GM23338 (cell line): ENCODE results near the gene CDHR3. TPM values are rescaled to one million over a fixed set of nuclear protein-coding genes. Genes with fewer than 3 reads are reported as not detected.

Experiments
- ATAC-seq: fragments of 200-7000 bp; cut with Tn5 transposase; 3 replicates; pipeline ENCODE4 v1.9.1; 2020
- DNase-seq: peaks from one replicate; pipeline ENCODE4 v3.0.0-alpha.2; 2015; ENCODE audit warnings: low spot score
- H2AFZ ChIP-seq: fragments of 200-600 bp; sonication (generic); 2 replicates; pipeline ENCODE4 v1.8.0; 2016; ENCODE audit warnings: antibody characterized with exemption, mild to moderate bottlenecking, moderate library complexity
- H3F3A ChIP-seq: fragments of 200-600 bp; sonication (generic); replicated peaks from 2 replicates; pipeline ENCODE4 v1.8.0; 2017; ENCODE audit warnings: antibody characterized with exemption, mixed run types, low read depth
- H3K27ac ChIP-seq: fragments of 200-600 bp; sonication (generic); 2 replicates; pipeline ENCODE4 v1.6.1; 2016; ENCODE audit warnings: low read depth
- H3K27me3 ChIP-seq: fragments of 200-600 bp; sonication (generic); 2 replicates; pipeline ENCODE4 v1.8.0; 2016; ENCODE audit warnings: mild to moderate bottlenecking, mixed run types, moderate library complexity; ENCODE audit not compliant: insufficient read depth
- H3K36me3 ChIP-seq: fragments of 200-600 bp; sonication (generic); 2 replicates; pipeline ENCODE4 v1.8.0; 2016; ENCODE audit warnings: mild to moderate bottlenecking; ENCODE audit not compliant: insufficient read depth
- H3K4me1 ChIP-seq: fragments of 200-600 bp; sonication (generic); 2 replicates; pipeline ENCODE4 v1.8.0; 2016; ENCODE audit warnings: mild to moderate bottlenecking, moderate library complexity; ENCODE audit not compliant: insufficient read depth
- H3K4me2 ChIP-seq: fragments of 200-600 bp; sonication (generic); 2 replicates; pipeline ENCODE4 v1.7.1; 2017; ENCODE audit warnings: mixed run types
- H3K4me3 ChIP-seq: fragments of 200-600 bp; sonication (generic); 2 replicates; pipeline ENCODE4 v1.6.1; 2016; ENCODE audit warnings: mixed run types
- H3K79me2 ChIP-seq: fragments of 200-600 bp; sonication (generic); replicated peaks from 2 replicates; pipeline ENCODE4 v1.8.0; 2017; ENCODE audit warnings: mild to moderate bottlenecking; ENCODE audit not compliant: insufficient read depth
- H3K9me2 ChIP-seq: fragments of 200-600 bp; sonication (generic); 2 replicates; pipeline ENCODE4 v1.8.0; 2017; ENCODE audit not compliant: insufficient read depth
- H4K20me1 ChIP-seq: fragments of 200-600 bp; sonication (generic); replicated peaks from 2 replicates; pipeline ENCODE4 v1.8.0; 2017; ENCODE audit warnings: mild to moderate bottlenecking; ENCODE audit not compliant: insufficient read depth
- H3K27ac Mint-ChIP-seq: 2 replicates; pipeline ENCODE4 v1.8.0; 2020; ENCODE audit warnings: inconsistent platforms, mild to moderate bottlenecking, moderate library complexity, mixed read lengths
- H3K27me3 Mint-ChIP-seq: 3 replicates; pipeline ENCODE4 v1.8.0; 2022; ENCODE audit warnings: low read depth, mild to moderate bottlenecking, moderate library complexity, mixed read lengths, inconsistent platforms; ENCODE audit not compliant: insufficient read depth, poor library complexity
- H3K36me3 Mint-ChIP-seq: 3 replicates; pipeline ENCODE4 v1.8.0; 2021; ENCODE audit warnings: low read depth, mild to moderate bottlenecking, inconsistent platforms, moderate library complexity, mixed read lengths
- H3K4me1 Mint-ChIP-seq: 3 replicates; pipeline ENCODE4 v1.8.0; 2020; ENCODE audit warnings: mild to moderate bottlenecking, inconsistent platforms, mixed read lengths
- H3K4me3 Mint-ChIP-seq: 3 replicates; pipeline ENCODE4 v1.8.0; 2021; ENCODE audit warnings: moderate library complexity, mild to moderate bottlenecking, inconsistent platforms, mixed read lengths
- H3K9me3 Mint-ChIP-seq: 3 replicates; pipeline ENCODE4 v1.8.0; 2020; ENCODE audit warnings: moderate library complexity, mild to moderate bottlenecking, inconsistent platforms, mixed read lengths
- CREB1 ChIP-seq: fragments of 250-450 bp; sonication (Bioruptor Pico); IDR thresholded peaks from 2 replicates; pipeline ENCODE4 v1.5.0; 2020; ENCODE audit warnings: low read depth, mild to moderate bottlenecking, moderate library complexity
- ETS1 ChIP-seq: IDR thresholded peaks from 2 replicates; pipeline ENCODE4 v1.6.1; 2016; ENCODE audit warnings: antibody characterized with exemption
- EZH2 ChIP-seq: fragments of 200-600 bp; sonication (generic); IDR thresholded peaks from one replicate; pipeline ENCODE4 v1.8.0; 2017; ENCODE audit warnings: antibody characterized with exemption, mild to moderate bottlenecking, low read depth; ENCODE audit not compliant: unreplicated experiment
- EZH2phosphoT487 ChIP-seq: fragments of 200-600 bp; sonication (generic); IDR thresholded peaks from one replicate; pipeline ENCODE4 v1.8.1; 2018; ENCODE audit warnings: antibody characterized with exemption; ENCODE audit not compliant: unreplicated experiment
- JUNB ChIP-seq: IDR thresholded peaks from one replicate; pipeline ENCODE4 v1.6.1; 2016; ENCODE audit warnings: antibody characterized with exemption; ENCODE audit not compliant: unreplicated experiment
- NANOG ChIP-seq: IDR thresholded peaks from 2 replicates; pipeline ENCODE4 v1.6.1; 2016; ENCODE audit warnings: antibody characterized with exemption, borderline replicate concordance
- POLR2AphosphoS5 ChIP-seq: IDR thresholded peaks from 2 replicates; pipeline ENCODE4 v1.6.1; 2016; ENCODE audit warnings: antibody characterized with exemption, low read depth
- REST ChIP-seq: IDR thresholded peaks from one replicate; pipeline ENCODE4 v1.6.1; 2018; ENCODE audit warnings: antibody characterized with exemption; ENCODE audit not compliant: unreplicated experiment
- STAT1 ChIP-seq: IDR thresholded peaks from one replicate; pipeline ENCODE4 v1.6.1; 2016; ENCODE audit warnings: antibody characterized with exemption; ENCODE audit not compliant: unreplicated experiment
- ZNF114 ChIP-seq: fragments of 250-450 bp; sonication (Bioruptor Pico); IDR thresholded peaks from 2 replicates; pipeline ENCODE4 v1.5.0; 2020; ENCODE audit warnings: mild to moderate bottlenecking, moderate library complexity
- ZNF331 ChIP-seq: fragments of 250-450 bp; sonication (Bioruptor Pico); IDR thresholded peaks from 2 replicates; pipeline ENCODE4 v1.5.0; 2020; ENCODE audit warnings: low read depth, mild to moderate bottlenecking, moderate library complexity
- ZNF462 ChIP-seq: fragments of 250-450 bp; sonication (Bioruptor Pico); IDR thresholded peaks from 2 replicates; pipeline ENCODE4 v1.5.0; 2020; ENCODE audit warnings: mild to moderate bottlenecking, moderate library complexity
- polyA plus RNA-seq: library from polyadenylated mRNA; unstranded; fragments of >200 nt; fragmentation: Nextera tagmentation; extraction: Ambion mirVana; gene quantifications from 2 replicates; pipeline ENCODE4 v1.2.1, GENCODE V29; 2016
- total RNA-seq: library from RNA; depleted of rRNA; stranded (reverse); fragments of >200 nt; shearing (Covaris generic); gene quantifications from 2 replicates; pipeline ENCODE4 v1.2.3, GENCODE V29; 2014

Gene CDHR3
- total and polyA plus RNA-seq, 2 experiments from 2014 or later: 5.1 to 12.2 TPM

- TF ChIP-seq ETS1: no peak
These were observed 71.3 kb downstream of the CDHR3 start (continued) for GRCh38 chr7:106034383-106034782.

- no peaks in the 10 kb centered on the region for H3K27me3 ChIP-seq
- ATAC-seq (no peak), DNase-seq (no peak)
- Mint-ChIP-seq H3K27me3 (peaks cover 4% of the 10 kb centered on the region), H3K9me3 (no peaks in the 10 kb centered on the region; the same call in 2 of the 3 replicates), H3K27ac (no peak overlapping the region), H3K4me3 (no peak overlapping the region), H3K4me1 (peaks cover 18% of the 10 kb centered on the region), H3K36me3 (no peaks in the 10 kb centered on the region)
- no peak overlapping the region for H2AFZ ChIP-seq
- peaks cover 18% of the 10 kb centered on the region for H3K4me1 ChIP-seq
- no peak overlapping the region for H3K4me2 ChIP-seq
- no peaks in the 10 kb centered on the region for H3F3A ChIP-seq
- H3K36me3 ChIP-seq: no peaks in the 10 kb centered on the region
- no peak overlapping the region for H3K4me3 ChIP-seq
- H3K79me2 ChIP-seq: no peaks in the 10 kb centered on the region
- no peaks in the 10 kb centered on the region for H3K9me2 ChIP-seq
- H3K27ac ChIP-seq: no peak overlapping the region
- H4K20me1 ChIP-seq: no peaks in the 10 kb centered on the region
- TF ChIP-seq JUNB: no peak
- no peak for TF ChIP-seq ZNF462 (CRISPR knock-in tag)
- TF ChIP-seq NANOG: no peak
- TF ChIP-seq EZH2phosphoT487: no peak
- TF ChIP-seq ZNF114 (CRISPR knock-in tag): no peak
- no peak for TF ChIP-seq POLR2AphosphoS5
- TF ChIP-seq STAT1: no peak
- no peak for TF ChIP-seq CREB1 (CRISPR knock-in tag)
- no peak for TF ChIP-seq ZNF331 (CRISPR knock-in tag)
- TF ChIP-seq EZH2: no peak
- TF ChIP-seq REST: no peak
- TF ChIP-seq ETS1: no peak
These were observed 72.5 kb downstream of the CDHR3 start for GRCh38 chr7:106035568-106035967.
